ENCODE measurements around the gene PDZRN3.

Gene PDZRN3

DNA sequence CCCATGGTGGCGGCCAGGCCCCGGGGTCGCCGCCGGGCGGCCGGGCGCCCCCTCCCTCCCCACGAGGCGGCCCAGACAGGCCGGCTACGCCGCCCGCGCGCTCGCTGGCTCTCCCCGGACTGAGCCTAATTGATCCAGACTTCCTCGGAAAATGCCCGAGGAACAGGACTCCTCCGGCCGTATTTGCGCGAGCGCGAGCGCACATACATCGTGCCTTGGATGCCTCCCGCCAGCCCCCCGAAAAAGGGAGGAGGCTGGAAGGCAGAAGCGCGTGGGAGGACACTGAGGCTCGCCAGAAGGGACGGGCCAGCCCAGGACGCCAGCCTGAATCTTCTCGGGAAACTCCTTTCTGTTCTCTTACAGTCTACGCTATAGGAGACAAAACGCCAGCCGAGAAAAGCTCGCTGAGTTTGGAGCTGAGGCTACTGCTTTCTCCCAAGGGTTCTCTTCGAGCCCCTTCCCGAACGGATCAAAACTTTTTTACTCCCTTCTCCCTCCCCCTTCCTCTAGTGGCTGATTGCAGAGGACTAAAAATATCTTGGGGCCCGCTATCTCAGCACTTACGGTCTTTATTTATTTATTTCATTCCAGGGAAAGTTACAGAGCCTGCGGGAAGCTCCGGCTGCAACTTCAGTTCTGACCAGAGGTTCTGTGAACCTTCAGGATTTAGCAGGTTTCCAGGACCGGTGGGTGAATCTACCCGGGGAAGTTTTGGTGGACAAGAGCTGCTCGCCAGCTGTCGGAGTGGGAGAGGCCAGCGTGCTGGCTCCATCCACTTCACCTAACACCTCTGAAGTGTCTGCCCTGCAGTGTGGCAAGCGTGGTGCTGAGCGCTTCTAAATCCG, at the start of gene PDZRN3:
Gene PDZRN3 (minus strand): TSS at position 121 of the 845 bp plus-strand sequence.
- DNase-seq (ENCODE audit: low read depth) = peak; percentile 69

DNA sequence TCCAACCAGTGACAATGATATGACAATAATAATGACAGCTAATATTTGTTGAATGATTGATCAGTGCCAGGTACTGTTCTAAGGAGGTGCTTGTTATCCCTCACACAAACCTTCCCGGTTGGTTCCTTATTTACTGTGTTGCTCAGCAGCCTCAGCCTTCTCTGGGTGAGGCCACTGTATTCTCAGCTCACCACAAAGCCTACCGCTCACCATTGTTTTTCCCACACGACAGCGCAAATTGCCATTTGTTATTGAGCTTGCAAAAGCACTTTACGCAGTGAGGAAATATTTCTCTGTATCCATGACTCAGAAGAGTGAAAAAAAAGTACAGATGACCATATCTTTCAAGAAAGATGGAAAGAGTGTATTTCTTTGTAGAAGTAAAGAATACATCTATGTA, 49.5 kb upstream of the PDZRN3 start:
- DNase-seq (ENCODE audit: low read depth) = peak; percentile 65

DNA sequence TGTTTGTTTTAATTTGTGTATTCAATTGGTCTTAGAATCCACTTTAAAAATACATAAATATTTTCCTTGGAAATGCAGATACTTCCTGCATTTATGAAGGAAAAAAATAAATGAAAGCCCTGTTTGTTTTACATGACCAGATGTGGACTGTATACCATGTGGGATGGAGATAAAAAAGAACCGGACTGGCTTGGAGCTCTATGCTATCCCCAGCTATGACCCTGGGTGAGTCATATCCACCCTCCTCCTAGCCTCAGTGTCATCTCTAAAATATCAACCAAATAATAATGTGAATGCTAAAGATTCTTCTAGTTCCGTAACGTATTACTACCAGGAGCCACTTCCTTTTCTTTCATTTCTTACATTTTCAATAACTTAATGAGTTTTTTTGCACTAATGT, 44.5 kb upstream of the PDZRN3 start:
- no peak for DNase-seq (ENCODE audit: low read depth)

DNA sequence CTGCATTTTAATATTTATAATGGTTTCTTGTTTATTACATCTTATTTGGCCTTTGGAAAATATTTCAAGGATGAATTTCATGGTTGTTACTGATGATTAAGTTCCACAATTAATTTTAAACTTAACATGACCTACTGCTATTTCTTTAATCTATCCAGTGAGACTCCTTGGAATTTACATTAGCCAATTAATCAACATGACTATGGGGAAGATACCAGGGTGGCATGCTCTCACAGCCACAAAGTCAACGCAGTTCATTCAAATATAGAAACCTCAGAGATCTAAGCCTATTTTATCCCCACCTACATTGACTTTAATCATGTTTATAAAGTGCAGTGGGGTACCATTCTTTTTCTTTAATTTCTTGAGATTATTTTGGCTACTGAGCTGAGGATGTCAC, 43.6 kb upstream of the PDZRN3 start:
- no peak for DNase-seq (ENCODE audit: low read depth)

DNA sequence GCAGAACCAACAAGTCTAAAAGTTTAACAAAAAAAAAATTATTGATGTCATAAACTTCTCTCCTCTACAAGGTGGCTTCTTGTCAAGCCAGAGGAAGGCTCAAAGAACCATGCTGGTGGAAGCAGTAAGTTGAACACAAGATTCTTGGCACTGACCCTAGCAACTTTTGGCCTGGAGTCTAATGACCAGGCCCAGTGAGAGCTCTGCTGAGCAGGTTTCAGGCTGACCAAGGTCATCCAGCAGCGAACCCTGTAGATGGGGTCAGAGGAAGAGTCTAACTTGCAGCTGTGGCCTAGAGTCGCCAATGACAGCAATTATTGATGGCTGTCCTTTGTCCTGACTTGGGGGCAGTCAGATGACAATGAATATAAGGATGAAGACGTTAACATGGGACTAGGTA, 43.1 kb upstream of the PDZRN3 start:
- no peak for DNase-seq (ENCODE audit: low read depth)

DNA sequence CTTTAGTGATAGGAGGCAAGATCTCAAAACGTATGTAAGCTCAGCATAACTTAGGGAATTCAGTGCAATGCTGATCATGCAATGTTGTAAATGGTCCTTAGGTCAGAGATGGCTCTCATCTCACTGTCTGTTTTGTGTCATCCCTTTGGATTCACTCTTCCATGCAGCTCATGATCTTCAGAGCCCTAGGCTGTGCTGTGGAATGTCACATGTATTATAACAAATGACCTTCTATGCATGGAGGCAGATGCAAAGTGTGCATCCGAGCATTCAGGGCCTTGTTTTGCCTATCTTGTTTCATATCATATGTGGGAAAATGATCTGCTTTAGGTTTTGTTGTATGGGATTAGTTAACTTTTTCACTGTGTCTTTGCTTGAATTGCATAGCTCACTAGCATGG, 40.5 kb upstream of the PDZRN3 start:
- no peak for DNase-seq (ENCODE audit: low read depth)

DNA sequence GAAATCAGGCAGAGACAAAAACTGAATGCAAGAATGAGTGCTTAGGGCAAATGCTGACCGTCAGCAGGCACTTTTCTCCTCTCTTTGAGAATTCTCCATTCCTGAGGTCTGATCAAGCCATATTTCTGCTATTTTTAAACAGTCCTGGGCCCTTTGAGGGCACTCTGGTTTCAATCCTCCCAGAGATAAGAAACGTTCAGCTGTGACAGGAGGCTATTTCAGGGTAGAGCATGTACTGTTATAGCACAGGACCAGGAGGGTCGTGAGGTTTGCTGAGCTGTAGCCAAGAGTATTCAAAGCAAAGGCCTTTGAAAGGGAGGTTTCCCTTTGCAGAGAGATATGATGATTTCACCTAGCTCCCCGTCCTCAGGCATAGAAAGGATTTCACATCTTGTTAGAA, 39.6 kb upstream of the PDZRN3 start:
- no peak for DNase-seq (ENCODE audit: low read depth)

DNA sequence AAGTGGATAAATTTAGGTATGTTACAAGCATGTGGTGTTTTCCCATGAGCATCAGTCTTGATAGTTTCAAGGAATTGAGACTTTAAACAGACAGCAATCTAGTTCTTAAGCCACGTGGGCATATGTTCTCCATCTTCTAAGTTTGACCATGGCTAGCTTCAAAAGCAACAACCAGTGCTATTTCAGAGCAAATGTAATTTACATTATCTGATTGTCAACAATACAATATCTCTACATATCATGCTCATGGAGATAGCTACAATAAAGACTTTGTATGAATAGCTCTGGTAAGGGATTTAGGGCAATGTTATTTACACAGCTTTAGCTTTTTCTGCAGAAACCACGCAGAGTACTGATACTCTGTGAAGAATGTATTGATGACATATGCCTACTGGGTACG, 38.8 kb upstream of the PDZRN3 start:
- DNase-seq (ENCODE audit: low read depth) = no peak

DNA sequence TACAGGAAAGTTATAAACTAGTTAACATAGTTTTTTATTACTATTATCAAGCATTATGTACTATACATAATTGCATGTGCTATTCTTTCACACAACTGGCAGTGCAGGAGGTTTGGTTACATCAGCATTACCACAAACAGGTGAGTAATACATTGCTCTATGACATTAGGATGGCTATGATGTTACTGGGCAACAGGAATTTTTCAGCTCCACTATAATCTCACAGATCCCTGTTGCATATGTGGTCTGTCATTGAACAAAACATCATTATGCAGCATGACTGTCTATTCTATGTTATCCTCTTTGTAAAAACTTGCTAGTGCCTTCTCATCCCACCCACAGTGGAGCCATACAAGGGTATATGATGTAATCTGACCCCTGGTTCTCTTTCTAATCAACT, 36.5 kb upstream of the PDZRN3 start:
- DNase-seq (ENCODE audit: low read depth) = no peak

DNA sequence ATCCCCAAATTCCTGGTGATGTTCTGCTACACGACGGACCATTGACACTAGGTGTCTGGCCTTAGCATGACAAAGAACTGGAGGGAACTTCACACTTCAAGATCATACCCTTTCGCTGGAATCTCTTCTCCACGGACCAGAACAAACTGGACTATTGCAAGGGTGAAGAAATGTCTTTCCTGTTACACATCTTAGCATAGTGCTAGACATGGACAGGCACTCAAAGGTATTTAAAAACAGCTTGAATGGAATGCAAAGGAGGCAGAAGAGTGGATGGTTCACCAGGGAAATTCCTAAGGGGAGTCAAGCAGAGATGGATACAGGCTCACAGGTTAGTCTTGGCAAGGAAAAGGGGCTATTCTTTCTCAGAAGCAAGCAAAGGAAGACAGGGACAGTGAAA, 33.5 kb upstream of the PDZRN3 start:
- DNase-seq (ENCODE audit: low read depth) = no peak

DNA sequence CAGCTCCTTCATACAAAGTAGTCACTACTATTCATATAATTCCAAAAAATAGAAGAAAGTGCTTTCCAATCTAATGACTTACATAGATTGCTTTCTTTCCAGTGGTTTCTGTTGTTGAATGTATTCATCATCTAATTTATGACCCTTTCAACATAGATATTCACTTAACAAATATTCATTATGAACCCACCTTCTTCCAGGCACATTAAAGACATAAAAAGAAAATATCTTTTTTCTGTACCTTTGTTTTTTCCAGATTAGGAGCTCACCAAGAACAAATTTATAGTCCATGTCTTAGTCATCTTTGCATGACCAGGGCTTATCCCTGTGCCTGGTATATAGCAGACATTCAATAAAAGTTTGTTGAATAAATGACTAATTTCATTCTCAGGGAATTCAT, 32.4 kb upstream of the PDZRN3 start:
- no peak for DNase-seq (ENCODE audit: low read depth)

DNA sequence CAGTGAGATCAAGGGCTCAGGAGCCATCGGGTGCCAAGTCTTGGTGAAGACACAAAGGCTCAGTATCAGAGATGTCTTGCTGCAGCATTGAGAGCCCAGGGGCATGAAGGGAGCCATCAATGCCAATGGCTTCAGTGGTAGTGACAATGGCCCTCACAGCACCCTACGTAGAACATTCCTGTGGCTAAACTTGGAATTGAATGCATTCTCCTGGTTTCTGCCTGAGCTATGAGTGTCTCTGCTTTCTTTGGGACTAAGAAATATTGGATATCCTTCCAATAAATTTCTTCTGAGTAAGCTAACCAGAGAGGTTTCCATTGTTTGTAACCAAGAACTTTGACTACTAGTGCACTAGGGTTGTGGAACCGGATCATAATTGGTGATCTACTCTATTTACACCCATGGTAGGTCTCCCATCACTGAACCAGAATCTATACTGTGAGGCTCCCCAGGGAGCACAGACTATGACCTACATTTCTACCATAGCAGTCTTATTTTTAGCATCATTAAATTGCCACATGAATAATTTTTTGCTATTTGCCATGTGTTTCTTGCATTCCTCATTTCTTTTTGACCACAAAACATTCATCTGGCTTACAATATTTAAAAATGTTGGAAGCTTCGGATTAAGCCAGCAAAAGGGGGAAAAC, 31.6 kb upstream of the PDZRN3 start:
- peak; percentile 29 for DNase-seq (ENCODE audit: low read depth)

DNA sequence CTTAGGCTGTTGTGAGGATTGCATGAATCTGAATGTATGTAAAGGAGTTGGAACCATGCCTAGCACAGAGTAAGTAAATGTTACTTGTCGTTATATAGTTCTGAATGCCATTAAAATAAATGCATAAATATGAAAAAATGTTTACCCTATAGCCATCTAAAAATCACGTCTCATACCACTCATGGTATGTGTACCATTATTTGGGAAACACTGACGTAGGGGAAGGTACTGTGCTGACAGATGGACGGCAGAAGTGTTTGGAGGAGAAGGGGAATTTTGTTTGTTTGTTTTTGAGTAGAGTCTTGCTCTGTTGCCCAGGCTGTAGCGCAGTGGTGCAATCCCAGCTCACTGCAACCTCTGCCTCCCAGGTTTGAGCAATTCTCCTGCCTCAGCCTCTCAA, 30.5 kb upstream of the PDZRN3 start:
- DNase-seq (ENCODE audit: low read depth) = no peak

DNA sequence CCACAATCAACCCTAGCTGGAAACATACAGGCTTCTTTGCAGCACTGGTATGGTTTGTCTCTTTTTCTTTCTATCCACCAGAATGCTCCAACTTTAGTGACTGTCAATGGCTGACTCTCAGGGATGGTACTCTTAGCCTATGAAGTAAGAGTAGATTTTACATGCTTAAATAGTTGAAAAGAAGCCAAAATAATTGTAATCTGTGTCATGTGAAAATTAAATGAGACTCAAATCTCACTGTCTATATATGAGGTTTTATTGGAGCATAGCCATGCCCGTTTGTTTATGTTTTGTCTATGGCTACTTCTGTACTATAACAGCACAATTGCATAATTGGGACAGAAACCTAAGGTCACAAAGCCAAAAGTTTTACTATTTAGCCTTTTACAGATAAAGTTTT, 29.1 kb upstream of the PDZRN3 start:
- no peak for DNase-seq (ENCODE audit: low read depth)

DNA sequence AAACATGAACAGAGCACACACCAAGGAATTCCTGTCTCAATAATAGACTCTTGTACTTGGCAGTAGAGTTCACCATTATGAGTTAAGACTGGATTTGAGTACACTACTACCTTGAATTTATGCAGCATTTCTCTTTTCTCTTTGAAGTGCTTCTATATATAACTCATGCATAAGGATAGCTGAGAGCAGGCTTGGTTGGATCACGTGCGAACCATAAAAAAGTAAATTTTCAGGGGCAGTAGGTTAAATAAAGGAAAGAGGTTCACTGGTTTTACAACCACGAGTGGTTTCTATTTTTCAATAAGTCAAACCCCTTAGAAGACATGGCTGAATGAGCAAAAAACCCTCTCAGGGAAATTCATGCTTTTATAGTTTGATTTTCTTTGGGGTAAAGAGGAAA, 28.6 kb upstream of the PDZRN3 start:
- DNase-seq (ENCODE audit: low read depth) = no peak

DNA sequence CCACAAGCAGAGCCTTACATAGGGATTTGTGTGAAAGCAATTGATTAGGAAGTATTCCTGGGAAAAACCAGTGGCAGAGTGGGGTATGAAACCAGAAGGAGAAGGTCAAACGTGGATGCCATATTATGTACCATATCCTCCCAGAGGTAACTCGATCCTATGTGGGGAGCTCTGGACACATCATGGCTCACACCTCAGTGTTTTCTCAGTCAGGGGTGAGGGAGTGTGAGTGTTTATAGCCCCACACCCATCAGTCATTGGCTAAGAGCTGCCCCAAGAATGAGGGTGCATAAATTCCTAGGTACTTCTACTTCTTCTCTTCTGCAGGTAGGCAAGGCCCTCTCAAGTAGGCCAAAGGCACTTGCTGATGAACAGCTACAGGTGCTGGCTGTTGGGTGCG, 28.2 kb upstream of the PDZRN3 start:
- no peak for DNase-seq (ENCODE audit: low read depth)

DNA sequence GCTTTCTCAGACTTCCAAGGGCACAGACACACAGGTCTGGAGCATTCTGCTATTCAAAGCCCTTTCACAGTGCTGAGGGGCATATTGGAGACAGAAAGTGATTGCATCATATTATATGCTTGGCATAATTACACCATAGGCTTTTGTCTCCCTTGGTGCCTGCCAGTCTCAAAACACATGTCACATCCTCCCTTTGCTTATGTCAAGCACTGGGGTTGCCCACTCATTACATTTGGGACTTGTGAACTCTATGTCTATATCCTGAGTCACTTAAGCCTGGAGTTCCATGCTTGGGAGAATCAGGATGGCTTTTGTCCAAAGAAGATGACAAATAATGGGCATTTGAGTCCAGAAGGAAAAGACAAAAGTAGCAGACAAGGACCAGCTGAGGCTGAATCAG, 12.3 kb upstream of the PDZRN3 start:
- peak; percentile 77 for DNase-seq (ENCODE audit: low read depth)

DNA sequence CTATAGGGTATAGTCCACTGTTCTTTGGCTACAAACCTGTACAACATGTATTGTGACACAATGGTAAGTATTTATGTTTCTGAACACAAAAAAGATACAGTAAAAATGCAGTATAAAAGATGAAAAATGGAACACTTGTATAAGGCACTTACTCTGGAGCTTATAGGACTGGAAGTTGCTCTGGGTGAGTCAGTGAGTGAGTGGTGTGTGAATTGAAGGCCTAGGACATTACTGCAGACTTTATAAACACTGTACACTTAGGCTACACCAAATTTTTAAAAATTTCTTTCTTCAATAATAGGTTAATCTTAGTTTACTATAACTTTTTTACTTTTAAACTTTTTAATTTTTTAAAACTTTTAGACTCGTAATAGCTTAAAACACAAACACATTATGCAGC, 10.5 kb upstream of the PDZRN3 start:
- no peak for DNase-seq (ENCODE audit: low read depth)

DNA sequence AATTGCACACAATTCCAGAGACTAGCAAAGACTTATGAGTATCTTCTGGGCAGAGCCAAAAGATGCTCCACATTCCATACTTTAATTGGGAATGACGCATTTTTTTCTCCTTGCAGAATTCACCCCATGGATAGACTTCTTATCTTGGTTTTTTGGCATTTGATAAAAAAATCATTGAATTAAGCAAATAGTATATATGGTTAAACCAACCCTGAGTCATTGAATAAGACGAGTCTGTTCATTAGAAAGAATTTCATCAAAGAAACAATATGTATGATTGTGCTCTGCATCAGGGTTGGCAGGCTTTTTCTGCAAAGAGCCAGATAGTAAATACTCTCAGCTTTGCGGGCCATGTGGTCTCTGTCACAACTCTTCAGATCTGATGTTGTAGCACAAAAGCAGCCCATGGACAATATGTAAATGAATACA, 9.2 kb upstream of the PDZRN3 start:
- no peak for DNase-seq (ENCODE audit: low read depth)

DNA sequence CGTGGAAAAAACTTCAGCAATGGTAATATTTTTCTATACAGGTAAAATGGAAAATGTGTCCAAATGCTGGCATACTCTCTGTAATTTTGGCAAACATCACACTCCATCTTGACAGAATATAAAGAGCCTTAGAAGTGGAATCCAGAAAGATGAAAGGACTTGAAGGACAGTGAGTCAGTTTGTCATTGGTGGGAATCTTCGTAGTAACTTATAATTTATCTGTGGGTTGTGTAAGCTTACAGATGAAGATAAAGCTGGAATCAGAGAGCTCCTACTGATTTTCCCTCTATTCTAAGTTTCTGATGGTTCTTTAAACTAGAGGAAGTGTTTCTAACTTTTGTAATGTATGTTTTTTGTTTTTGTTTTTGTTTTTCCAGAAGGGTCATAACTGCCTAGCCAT, 8.7 kb upstream of the PDZRN3 start:
- DNase-seq (ENCODE audit: low read depth) = no peak

DNA sequence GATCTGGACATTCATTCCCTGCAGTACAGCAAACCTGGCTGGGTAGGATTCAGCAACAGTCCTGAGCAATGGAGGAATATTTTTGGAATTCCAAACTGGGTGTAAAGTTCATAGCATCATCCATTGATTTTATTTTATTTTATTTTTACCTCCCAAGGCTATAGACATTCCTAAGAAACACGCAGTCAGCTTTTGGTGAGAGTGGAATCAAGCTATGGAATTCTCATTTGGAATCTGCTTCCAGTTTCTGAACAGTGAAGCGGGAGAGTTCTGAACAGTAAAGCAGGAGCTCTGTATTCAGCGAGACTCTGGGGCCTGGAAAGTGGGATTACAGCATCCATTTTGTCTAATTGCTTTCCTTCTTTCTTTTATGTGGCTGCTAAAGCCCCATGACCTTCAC, 1.4 kb upstream of the PDZRN3 start:
- DNase-seq (ENCODE audit: low read depth) = no peak

DNA sequence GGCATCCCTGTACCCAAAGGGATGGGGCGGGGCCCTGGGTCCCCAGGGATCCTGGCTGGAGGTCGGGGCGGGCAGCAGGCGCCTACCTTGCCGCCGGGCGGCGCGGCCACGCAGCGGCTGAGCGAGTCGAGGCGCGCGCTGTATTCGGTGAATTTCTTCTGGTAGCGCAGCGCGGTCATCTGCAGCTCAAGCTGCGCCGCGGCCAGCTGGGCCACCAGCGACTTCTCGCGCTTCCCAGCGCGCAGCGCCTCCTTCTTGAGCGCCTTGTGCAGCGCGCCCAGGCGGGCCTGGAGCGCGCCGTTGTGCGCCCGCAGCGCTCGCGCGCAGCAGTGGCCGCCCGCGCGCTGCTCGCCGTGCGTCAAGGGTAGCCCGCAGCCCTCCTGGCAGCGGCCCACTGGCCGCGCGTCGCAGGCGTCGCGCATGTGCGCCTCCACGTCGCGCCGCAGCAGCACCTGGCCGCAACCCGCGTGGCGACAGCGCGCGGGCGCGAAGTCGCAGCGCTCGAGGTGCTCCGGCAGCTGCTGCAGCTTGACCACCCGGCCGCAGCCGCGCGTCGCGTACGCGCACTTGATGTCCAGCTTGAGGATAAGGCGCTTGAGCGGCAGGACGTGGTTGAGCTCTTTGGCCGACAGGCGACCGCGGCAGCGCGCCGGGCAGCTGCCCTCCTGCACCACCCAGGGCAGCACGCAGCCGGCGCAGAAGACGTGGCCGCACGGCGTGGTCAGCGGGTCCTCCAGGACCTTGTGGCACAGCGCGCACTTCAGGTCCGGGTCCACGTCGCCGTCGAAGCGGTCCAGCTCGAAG, 522 bp downstream of the PDZRN3 start:
- peak; percentile 55 for DNase-seq (ENCODE audit: low read depth)

DNA sequence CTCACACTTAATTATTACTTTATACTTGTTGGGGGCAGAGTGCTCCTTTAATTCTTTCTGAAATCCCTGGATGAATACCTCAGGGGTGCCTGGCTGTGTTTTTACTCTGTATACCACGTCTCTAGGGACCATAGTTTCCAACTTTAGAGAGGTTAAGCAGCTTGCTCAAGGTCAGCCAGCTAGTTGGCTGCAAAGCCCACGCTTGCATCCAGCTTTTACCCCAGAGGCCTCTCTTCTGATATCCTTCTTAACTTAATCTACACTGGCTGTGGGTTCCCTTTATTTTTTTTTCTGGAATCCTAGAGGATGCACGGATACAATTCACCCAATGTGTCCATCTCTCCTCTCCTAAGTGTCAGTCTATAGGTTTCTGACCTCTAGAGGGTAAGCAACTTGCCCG, 1.4 kb downstream of the PDZRN3 start:
- no peak for DNase-seq (ENCODE audit: low read depth)
